ENCODE data around the gene C15orf62.

The C15orf62 gene

DNA sequence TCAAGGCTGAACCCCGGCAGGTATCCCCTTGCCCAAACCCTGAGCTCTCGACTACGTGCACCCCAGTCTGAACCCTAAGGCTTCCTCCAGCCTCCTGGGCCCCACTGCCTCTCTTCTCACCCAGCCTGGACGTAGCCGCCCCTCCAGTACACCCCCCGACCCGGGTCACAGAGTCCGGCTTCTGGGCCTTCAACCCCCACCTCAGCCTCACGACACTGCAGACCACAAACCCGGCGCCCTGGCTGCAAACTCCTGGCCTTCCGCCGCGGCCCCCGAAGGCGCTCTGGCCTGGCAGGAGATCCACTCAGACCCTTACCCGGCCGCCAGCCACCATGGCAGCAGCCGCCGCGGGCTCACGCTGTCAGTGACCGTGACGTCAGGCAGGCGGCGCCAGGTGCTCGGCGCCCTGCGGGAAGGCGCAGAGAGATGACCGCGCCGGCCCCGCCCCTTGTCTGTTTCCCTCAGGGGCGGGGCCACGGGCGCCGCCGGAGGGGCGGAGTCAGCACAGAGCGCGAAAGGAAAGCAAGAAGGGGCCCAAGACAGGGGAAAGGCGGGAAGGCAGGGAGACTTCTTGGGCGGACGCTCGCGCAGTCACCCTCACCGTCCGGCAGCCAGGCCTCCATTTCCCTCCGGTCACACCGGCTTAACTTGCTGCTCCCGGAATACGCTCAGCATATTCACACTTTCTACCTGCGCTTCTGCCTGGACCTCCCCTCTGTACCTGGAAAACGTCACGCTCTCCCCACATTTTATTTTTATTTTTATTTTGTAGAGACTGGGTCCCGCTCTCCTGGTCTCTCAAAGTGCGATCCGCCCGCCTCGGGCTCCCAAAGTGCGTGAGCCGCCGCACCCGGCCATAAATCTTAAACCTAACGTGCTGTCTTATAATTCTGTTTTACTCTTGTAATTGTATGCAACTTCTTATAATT, 14.6 kb upstream of the C15orf62 start, which contains the start of gene RMDN3:
TSS of gene RMDN3 (minus strand) at position 372 of the 929 bp plus-strand sequence. CDS start 471 bp downstream, outside the sequence.
- in situ Hi-C loops (cut with MboI; ENCODE audit: low sequenced_read_pairs), result no loop called here

DNA sequence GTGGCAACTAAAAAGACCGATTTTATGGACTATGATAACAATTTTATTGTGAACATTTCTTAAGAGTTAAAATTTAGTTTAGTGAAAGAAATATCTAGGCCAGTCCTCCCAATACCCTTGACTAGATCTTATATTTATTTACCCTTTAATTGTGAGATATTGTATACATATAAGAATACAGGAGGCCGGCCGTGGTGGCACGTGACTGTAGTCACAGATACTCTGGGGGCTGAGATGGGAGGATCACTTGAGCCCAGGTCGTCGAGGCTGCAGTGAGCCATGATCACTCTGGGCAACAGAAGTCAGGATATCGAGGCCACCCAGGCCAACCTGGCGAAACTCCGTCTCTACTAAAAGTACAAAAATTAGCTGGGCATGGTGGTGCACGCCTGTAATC, 14.0 kb upstream of the C15orf62 start:
- in situ Hi-C loops (cut with MboI; ENCODE audit: low sequenced_read_pairs), result no loop called here

DNA sequence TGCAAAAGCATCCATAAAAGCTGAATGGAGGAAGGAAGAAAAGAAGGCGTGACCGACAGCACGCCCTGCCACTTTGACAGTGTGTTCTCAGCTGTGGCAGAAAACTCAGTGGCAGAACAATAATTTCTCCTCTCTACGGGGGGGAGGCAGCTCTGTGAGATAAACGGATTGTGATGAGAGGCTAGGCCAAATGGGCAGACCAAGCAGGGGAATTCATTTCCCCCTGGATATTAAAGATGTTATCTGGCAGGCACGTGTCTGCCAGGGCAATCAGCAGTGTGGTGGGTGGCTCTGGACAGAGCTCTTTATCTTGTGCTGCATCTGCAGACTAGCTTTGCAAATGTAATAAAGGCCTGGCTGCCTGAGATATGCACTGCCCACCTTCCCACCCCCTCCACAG, 12.8 kb upstream of the C15orf62 start:
- in situ Hi-C loops (cut with MboI; ENCODE audit: low sequenced_read_pairs), result no loop called here

DNA sequence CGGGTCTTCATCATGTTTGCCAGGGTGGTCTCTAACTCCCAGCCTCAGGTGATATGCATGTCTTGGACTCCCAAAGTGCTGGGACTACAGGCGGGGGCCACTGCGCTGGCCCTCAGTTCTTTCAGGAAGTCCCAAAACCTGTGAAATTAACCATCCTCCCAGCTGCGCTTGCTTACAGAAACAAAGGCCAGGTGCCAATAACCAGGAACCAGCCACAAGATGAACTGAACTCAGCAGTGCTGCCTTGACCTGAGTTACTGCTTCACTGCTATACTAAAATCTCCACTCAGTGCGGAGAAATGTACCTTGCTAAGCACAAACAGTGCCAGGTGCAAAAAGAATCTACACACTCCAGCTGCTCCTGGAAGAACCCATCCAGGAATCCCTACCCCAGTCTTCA, 9.8 kb upstream of the C15orf62 start:
- in situ Hi-C loops (cut with MboI; ENCODE audit: low sequenced_read_pairs), result no loop called here

DNA sequence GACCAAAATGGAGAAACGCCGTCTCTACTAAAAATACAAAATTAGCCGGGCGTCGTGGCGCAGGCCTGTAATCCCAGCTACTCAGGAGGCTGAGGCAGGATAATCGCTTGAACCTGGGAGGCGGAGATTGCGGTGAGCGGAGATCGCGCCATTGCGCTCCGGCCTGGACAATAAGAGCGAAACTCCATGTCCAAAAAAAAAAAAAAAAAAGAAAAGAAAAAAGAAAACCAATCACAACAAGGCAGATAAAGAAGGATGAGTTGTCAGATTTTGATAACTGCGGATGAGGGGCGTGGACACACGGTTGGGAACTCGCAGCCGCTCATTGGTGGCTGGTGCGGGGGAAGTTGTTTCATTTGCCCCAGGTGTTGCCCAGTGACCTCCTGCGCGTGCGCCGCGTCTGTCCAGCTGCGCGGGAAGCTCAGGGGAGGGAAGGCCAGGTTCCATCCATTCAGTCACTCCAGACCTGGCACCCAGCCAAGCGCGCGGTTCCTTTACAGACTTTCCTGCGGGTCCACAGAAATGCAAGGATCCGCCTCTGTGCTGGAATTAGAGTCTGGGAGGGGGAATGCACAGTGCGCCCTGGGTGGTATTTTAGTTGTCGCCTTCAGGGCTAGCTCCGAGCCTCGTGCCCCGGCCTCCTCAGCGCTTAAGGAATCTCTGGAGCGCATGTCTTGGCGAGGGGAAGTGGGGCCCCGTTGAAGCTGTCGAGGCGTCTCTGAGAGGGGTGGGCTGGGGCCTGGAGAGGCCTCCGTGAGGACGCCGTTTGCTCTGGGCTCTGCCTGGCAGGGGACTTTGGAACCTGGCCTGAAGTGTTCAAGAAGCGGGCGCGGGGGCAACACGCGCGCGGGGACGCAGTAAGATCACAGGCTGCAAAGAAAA, 6.6 kb upstream of the C15orf62 start:
- in situ Hi-C loops (cut with MboI; ENCODE audit: low sequenced_read_pairs), result no loop called here

DNA sequence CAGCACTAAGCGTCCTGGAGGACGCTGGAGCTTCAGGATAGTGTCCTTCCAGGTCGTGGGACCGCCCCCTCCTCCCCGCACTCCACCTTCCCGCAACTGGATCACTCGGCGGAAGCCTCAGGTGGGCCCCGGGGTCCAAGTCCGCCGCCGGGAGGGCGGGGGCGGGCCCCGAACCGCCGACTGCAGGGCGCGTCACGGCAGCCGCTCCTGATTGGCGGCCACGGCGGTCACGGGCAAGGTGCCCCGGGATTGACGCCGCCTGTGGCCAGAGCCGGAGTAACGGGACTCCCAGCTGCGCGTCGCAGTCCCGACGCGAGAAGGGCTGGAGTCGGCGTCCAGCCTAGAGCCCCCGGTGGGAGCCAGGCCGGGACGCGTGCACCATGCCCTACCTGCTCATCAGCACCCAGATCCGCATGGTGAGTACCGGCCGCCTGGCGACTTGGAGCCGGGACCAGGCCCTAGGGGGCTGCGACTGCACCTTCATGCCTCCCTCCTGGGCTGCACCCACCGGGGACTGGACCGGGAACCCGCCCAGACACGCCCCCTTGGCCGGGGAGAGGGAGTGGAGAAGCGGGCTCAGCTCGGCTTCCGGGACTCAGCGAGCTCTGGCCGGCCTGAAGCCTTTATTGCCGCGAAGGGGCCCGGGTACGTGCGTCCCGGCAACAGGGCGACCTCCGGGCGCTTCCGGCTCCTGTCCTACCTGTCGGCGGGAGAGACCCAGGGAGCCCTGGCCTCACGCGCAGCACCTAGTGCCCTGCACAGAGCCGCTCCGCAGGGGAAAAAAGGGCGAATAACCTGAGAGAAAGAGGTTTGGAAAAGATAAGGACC, 5.8 kb upstream of the C15orf62 start, which contains the start of gene GCHFR:
TSS of gene GCHFR (plus strand) at position 268 of the 828 bp plus-strand sequence. CDS start at position 381, 113 bp downstream.
- in situ Hi-C loops (cut with MboI; ENCODE audit: low sequenced_read_pairs), result no loop called here

DNA sequence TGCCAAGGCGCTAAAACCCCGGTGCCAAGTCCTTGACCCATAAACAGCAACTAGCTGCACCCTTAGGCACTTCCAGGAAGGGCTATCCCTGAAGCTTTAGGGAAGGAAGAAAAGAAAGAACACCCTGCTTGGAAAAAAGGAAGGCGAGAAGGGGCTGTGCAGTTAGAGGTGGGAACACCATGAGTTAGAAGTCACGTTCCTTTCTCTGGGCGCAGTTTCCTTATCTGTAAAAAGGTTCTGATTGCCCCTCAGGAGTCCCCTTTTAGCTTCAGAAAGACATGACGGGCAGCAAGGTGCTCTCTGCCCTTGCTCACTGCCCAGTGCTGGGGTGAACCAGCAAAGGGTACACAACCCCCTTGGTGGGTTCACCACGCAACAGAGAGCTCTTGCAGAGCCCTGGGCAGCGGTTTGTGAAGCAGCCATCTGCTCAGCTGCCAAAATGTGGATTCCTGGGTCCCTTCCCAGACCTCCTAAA, 5.1 kb upstream of the C15orf62 start:
- in situ Hi-C loops (cut with MboI; ENCODE audit: low sequenced_read_pairs), result no loop called here

DNA sequence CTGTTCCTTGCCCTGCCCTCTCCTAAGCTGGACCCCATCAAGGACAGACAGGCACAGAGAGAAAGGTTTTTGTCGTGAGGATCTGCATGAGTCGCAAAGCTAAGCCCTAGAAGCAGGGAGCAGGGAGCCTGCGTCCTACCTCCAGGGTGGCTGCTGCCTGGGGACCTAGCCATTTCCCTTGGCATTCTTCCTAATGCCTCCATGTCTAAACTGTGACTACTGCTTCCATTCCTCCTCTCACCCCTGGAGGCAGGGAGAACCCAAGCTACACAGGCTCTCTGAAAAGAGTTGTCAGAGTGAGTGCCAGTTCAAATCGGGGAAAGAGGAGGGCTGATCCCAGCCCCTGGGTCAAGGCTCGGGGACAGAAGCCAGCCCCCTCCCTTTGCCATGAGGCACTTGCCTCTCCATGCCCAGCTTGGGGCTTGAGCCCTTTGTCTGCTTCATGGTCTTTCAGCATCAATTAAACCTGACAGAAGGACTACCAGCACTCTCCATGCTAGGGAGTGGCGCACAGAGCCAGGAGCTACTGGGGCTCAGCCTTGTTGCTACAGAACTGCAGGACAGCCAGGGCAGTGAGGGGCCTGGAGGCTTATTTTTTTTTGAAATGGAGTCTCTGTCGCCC, 3.5 kb upstream of the C15orf62 start:
- in situ Hi-C loops (cut with MboI; ENCODE audit: low sequenced_read_pairs), result no loop called here

DNA sequence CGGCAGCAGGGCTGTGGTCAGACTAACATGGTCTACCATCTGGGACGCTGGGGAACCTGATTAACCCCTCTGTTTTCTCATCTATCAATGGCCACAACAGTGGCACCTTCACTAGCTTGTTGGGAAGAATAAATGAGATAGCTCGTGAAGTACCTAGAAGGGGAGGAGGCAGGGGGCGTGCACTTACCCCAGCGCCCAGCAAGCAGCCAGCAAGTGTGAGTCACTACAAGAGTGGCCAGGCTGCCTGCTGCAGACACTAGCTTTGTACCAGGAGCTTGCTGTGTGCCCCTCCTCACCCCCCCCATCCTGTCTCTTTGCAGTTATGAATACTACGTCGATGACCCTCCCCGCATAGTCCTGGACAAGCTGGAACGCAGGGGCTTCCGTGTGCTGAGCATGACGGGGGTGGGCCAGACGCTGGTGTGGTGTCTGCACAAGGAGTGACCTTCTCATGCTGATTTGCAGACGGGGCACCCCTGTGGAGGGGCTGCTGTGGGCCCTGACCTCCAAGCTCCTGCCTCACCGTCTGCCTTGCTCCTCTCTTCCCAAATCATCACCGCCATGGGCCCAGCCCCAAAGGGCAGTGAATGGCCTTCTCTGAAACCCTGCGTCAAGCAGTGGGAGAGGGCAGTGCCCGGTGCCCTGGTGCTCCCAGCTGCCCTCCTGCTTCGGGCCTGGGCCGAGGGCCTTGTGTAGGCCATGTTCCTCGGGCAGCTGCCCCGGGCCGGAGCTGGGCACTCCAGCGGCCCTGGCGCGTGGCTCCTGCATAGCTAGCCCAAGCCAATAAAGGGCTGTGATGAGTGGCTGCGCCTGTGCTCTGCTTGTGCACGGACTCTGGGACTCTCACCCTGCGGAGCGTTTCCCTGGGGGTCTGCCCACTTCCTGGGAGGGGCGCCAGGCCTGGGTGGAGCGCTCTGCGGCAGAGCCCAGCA, 2.6 kb upstream of the C15orf62 start:
- in situ Hi-C loops (cut with MboI; ENCODE audit: low sequenced_read_pairs), result no loop called here

DNA sequence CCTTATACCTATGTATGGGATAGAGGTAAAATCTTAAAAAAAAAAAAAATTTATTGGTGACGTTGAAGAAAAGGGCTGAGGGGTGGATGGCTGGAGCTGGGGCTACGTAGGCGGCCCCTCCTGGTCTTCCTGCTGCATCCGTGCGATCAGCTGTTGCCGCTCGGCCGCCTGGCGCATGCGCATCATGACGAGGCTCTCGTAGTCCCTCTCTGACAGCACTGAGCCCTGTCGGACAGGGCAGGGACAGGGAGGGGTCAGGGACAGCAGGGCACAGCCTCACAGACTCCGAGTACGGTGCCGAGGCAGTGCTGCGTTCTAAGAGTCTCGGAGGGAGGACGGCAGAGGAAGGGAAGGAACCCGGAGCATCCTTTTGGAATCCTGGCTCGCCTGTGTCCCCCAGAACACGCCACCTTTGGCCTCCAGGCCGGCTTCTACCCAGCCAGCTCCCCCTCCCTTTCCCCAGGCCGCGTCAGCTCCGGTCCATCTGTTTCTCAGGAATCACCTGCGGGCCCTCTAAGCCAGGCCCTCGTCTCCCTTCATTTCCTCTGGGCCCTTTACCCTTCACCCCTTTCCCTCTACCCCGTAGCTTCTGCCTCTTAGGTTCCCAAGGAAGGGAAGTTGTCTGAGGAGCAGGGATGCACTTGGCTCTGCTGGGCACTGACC, 1.8 kb upstream of the C15orf62 start:
- in situ Hi-C loops (cut with MboI; ENCODE audit: low sequenced_read_pairs), result no loop called here

DNA sequence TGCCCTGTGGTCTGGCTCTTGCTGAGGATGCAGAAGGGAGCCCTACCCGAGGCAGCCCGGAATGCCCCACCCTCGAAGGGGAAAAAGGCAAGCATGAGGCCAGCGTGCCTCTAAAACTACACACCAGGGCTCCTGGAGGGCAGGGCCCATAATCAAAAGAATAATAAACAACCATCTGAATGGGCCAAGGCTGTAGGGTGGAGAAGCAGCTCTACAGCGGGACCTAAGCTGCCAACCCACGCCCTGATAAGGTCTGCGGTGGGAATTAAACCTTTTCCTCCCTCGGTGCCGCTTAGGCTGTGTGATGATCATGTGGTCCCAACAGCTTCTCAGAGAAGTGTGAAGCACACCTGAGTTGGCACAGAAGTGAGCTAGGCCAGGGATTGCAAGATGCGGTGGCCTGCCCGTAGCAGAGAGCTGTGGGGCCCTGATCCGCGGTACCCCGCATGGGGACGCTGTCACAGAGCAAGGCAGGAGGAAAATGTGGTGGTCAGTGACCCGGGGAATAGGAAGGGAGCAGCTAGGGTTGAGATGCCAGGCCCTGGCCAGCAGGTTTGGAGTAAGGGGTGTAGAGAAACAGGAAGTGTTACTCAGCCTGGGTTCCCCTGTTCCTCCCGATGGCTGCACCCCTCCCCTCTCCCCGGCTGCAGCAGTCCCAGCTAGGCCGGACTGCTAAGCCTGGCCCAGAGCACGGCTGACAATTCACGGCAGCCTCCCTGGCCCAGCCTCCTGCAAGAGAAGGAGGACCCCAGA, 1.1 kb upstream of the C15orf62 start:
- in situ Hi-C loops (cut with MboI; ENCODE audit: low sequenced_read_pairs), result no loop called here

DNA sequence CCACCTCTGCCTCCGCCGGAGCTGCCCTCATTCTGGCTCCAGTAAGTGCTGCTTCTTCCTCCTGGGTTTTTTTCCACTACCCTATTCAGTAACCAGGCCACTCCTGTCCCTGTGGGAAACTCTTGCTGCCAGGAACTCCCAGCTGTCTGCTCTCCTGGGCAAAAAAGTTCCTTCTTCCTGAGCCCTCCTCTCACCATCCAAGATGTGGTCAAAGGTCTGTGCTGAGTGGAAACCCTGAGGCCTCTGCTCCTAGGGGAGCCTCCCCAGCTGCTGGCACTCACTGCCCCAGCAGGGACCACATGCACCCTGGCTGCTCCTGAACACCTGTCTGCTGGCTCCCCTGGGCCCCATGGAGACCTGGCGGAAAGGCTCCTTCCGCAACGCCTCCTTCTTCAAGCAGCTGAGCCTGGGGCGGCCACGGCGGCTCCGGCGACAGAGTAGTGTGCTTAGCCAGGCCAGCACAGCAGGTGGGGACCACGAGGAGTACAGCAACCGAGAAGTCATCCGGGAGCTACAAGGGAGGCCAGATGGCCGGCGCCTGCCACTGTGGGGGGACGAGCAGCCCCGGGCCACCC, 454 bp downstream of the C15orf62 start:
- in situ Hi-C loops (cut with MboI; ENCODE audit: low sequenced_read_pairs), result no loop called here

DNA sequence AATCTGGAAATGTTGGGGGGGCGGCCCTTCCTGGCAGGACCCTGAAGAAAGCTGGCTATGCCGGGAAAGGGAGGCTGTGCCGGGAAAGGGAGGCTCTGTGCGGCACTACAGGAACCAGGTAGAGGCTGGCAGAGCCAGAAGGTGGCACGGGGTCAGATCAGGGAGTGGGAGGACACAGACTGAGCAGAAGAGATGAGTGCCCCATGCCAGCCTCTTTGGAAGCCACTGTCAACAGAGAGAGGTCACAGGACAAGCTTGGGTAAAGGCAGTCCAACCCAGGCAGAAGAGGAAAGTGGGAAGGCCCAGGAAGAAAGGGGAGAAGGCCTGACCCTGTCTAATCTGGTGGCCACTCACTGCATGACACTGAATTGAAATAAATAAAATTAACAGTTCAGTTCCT, 1.5 kb downstream of the C15orf62 start:
- in situ Hi-C loops (cut with MboI; ENCODE audit: low sequenced_read_pairs), result no loop called here

DNA sequence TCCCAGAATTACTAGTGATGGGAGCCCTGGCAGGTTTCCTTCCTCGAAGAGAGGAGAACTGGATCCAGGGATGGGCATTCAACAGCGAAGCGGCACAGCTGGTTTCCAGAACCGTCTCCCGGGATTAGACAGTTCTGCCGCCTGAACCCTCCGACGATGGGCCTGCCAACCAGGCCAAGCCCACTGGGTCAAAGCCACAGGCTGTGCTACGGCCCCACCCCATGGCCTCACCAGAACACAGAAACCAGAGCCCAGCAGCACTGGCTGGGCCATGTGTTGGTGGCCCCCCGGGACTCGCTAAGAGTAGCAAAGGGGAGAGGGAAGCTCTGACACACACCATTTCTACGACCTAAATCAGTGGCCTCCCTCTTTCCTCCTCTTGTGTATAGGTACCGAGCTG, 2.2 kb downstream of the C15orf62 start:
- in situ Hi-C loops (cut with MboI; ENCODE audit: low sequenced_read_pairs), result no loop called here

DNA sequence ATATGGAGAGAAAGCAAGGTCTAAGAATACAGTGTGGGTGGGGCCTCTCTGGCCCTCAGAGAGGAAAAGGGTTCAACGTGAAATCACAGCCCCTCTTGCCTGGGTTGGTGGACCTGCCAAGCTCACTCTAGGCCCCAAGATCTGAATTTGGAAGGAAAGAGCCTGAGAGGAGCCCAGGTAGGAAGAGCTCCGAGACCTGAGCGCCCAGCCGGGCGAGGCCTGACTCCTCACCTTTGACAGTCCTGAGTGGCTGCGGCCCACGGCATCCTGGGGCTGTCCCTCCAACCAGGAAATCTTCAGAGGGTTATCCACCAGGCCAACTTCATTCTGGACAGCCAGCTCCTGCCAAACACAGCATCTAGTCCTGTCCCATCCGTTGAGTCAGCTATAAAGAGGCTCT, 3.7 kb downstream of the C15orf62 start:
- in situ Hi-C loops (cut with MboI; ENCODE audit: low sequenced_read_pairs), result no loop called here

DNA sequence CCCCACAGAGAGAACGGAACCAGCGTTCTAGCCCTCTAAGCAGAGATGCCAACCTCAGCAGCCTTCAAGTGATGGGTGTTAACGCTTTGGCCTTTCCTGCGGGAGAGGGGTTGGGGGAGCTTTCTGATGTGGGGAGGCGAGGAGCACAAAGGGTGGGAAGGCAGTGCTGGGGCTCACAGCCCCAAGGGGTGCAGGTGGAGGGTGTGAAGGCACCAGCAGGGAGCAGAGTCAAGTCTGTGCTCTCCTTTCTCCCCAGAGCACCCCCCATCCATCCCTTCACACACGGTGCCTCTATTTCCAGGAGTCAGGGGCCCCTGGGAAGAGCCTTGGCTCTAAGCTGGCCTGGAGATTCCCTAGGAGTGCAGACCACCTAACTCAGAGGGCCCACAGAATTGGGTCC, 4.1 kb downstream of the C15orf62 start:
- in situ Hi-C loops (cut with MboI; ENCODE audit: low sequenced_read_pairs), result no loop called here

DNA sequence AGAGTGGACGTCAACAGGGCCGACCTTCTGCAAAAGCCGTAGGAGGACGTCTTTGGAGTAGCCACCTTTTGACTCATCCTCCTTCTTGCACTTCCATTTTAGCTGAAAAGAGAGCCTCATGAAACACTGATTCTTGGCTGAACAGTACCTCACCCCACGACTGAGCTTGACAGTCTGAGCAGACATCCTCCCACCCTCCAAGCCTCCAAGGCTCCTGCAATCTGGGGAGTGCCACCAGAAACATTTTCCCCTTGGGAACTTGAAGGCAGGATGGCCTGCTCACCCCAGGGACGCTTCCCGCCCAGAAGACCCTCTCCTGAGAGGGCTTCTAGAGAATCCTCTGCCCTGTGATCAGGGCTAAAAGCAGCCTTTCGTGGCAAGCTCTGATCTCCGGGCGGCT, 5.2 kb downstream of the C15orf62 start:
- in situ Hi-C loops (cut with MboI; ENCODE audit: low sequenced_read_pairs), result no loop called here
